K562 (cell line): ENCODE data around the gene MAP3K7CL.

ENCODE experiments used
- ARNT ChIP-seq, 2 experiments: fragments of 450-650 bp; IDR thresholded peaks; 2 replicates each; pipeline ENCODE4 v1.6.1; 2016; ENCODE audit warnings: mild to moderate bottlenecking in 1 of 2
- BMI1 ChIP-seq: fragments of 150-350 bp; IDR thresholded peaks from 2 replicates; pipeline ENCODE4 v1.6.1; 2014; ENCODE audit warnings: low read length
- FOXM1 ChIP-seq, 2 experiments: fragments of 450-650 bp in 1 of 2; sonication (generic) in 1 of 2; formaldehyde crosslinking in 1 of 2; IDR thresholded peaks; 2 replicates each; pipeline versions ENCODE4 v1.6.1 to v1.9.0; 2017 to 2022; ENCODE audit warnings: low read depth in 2 of 2, mild to moderate bottlenecking in 2 of 2, missing genetic modification reagents in 1 of 2, moderate library complexity in 1 of 2
- KAT8 ChIP-seq: fragments of 450-650 bp; IDR thresholded peaks from 2 replicates; pipeline ENCODE4 v1.6.1; 2016; ENCODE audit warnings: low read depth, mild to moderate bottlenecking
- MYC ChIP-seq, 2 experiments: fragments of 250-450 bp in 1 of 2; sonication (Bioruptor Pico) in 1 of 2; IDR thresholded peaks; 2 replicates each; pipeline versions ENCODE4 v1.5.1 to v1.6.1; 2012 to 2021; ENCODE audit warnings: low read depth in 2 of 2, borderline replicate concordance in 1 of 2, improper control_type of control experiment in 1 of 2, low read length in 1 of 2, mild to moderate bottlenecking in 1 of 2, moderate library complexity in 1 of 2
- SP1 ChIP-seq: sonication (generic); formaldehyde crosslinking; IDR thresholded peaks from 2 replicates; pipeline ENCODE4 v1.8.1; 2022; ENCODE audit warnings: mild to moderate bottlenecking, missing genetic modification reagents
- SP2 ChIP-seq: IDR thresholded peaks from 2 replicates; pipeline ENCODE4 v1.6.1; 2011; ENCODE audit warnings: mild to moderate bottlenecking, low read depth, low read length, moderate library complexity; ENCODE audit not compliant: poor library complexity, severe bottlenecking; ENCODE audit errors: extremely low read depth
- ZBTB7A ChIP-seq: IDR thresholded peaks from 2 replicates; pipeline ENCODE4 v1.6.1; 2011; ENCODE audit warnings: low read depth, mild to moderate bottlenecking, low read length, moderate library complexity, borderline replicate concordance; ENCODE audit not compliant: control insufficient read depth
- TF ChIP-seq, protein P1 (sequence below): fragments of 250-450 bp; sonication (Bioruptor Pico); IDR thresholded peaks from 2 replicates; pipeline ENCODE4 v1.4.0; 2020
- TF ChIP-seq, protein P2 (sequence below): fragments of 450-650 bp; IDR thresholded peaks from 2 replicates; pipeline ENCODE4 v1.6.1; 2018; ENCODE audit warnings: mild to moderate bottlenecking, low read depth; ENCODE audit not compliant: partially characterized antibody

DNA sequence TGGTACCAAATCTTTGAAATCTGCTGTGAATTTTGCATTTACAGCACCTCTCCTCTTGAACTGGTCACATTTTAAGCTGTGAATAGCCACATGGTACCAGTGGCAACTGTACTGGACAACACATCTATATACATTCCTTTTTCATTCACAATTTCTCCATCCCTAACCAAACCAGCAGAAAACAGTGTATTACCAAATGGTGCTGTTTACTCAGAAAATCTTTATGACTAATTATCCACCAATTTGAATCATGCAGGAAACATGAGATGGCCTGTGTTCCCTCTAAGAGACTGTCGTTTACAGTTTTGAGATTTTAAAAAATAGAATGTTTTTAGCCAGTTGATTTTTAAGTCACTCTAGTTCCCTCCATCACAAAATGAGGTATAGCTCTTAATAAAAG is 39.4 kb upstream of the MAP3K7CL start:
- TF ChIP-seq ARNT (IDR thresholded peaks at IDR 0.05), result no peak
- no peak for TF ChIP-seq SP2
- TF ChIP-seq SP1 (CRISPR knock-in tag), result no peak
- TF ChIP-seq ZBTB7A, result no peak
- no peak for TF ChIP-seq KAT8
- TF ChIP-seq, protein P1, sequence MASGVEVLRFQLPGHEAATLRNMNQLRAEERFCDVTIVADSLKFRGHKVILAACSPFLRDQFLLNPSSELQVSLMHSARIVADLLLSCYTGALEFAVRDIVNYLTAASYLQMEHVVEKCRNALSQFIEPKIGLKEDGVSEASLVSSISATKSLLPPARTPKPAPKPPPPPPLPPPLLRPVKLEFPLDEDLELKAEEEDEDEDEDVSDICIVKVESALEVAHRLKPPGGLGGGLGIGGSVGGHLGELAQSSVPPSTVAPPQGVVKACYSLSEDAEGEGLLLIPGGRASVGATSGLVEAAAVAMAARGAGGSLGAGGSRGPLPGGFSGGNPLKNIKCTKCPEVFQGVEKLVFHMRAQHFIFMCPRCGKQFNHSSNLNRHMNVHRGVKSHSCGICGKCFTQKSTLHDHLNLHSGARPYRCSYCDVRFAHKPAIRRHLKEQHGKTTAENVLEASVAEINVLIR (CRISPR knock-in tag), result no peak
- TF ChIP-seq FOXM1 (IDR thresholded peaks at IDR 0.05; ENCODE audit: low read depth), result no peak
- no peak for TF ChIP-seq FOXM1 (CRISPR knock-in tag; IDR thresholded peaks at IDR 0.05; ENCODE audit: low read depth)
- no peak for TF ChIP-seq MYC (IDR thresholded peaks at IDR 0.05; ENCODE audit: low read depth, low read length)
- no peak for TF ChIP-seq MYC (CRISPR knock-in tag; IDR thresholded peaks at IDR 0.05; ENCODE audit: borderline replicate concordance, low read depth)
- TF ChIP-seq BMI1, result no peak
- TF ChIP-seq, protein P2, sequence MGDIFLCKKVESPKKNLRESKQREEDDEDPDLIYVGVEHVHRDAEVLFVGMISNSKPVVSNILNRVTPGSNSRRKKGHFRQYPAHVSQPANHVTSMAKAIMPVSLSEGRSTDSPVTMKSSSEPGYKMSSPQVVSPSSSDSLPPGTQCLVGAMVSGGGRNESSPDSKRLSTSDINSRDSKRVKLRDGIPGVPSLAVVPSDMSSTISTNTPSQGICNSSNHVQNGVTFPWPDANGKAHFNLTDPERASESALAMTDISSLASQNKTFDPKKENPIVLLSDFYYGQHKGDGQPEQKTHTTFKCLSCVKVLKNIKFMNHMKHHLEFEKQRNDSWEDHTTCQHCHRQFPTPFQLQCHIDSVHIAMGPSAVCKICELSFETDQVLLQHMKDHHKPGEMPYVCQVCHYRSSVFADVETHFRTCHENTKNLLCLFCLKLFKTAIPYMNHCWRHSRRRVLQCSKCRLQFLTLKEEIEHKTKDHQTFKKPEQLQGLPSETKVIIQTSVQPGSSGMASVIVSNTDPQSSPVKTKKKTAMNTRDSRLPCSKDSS, result no peak
